SHP77 (cell line): Measurements from ENCODE around the gene RNF166.

Source experiments
- DNase-seq, 2 experiments: peaks; one replicate each; lab custom pipeline; 2025; lab: John Stamatoyannopoulos, UW

The RNF166 gene

GRCh38 chr16:88739139-88739976 is 33.1 kb upstream of the RNF166 start:
- no peak for DNase-seq

DNA sequence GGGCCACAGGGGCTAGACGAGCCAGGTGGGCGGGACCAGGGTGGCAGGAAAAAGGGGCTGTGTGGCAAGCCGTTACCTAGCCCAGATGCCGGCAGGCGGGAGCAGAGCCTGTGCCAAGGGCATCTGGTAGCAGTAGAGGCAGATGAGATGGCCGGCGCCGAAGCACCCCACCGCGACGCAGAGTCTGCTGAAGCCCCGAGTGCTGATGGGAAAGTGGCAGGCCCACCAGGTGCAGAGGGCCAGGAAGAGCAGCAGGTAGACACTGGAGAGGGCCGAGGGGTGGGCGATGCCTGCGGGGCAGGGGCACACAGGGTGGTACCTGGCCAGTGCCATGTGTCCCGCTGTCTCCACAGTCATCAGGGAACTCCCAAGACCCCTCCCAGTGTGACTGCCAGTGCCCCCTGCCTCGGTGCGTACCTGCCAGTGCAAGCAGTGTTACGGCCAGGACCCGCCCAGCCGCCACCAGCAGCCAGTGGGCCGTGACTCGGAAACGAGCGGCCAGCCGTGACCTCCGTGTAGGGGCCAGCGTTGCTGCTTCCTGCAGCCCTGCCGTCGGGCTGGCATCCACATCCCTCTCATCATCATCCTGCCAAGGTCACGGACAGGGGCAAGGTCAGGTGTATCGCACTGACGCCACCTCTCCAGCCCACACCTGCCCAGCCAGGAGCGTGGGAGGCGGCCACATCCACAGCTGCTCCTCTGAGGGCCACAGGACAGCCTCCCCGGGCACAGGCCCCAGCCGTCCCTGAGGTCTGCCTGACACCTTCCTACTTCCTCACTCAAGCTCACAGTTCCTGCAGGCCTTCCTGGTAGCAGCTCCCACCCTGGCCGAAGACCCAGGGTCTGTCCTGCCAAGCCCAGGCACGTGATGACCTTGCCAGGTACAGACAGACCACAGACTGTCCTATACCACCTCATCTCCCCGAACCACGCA is 32.2 kb upstream of the RNF166 start:
- DNase-seq: no peak

GRCh38 chr16:88737298-88738150 is 31.3 kb upstream of the RNF166 start:
- DNase-seq: peak; percentile 84 to 87

- DNase-seq: no peak
These were observed 30.3 kb upstream of the RNF166 start for GRCh38 chr16:88736496-88736895.

GRCh38 chr16:88736088-88736487 is 29.9 kb upstream of the RNF166 start:
- DNase-seq: no peak

- no peak for DNase-seq
These were observed 29.4 kb upstream of the RNF166 start for GRCh38 chr16:88735616-88736015.

GRCh38 chr16:88735121-88735520 is 28.9 kb upstream of the RNF166 start:
- no peak for DNase-seq

GRCh38 chr16:88734361-88734728 is 28.1 kb upstream of the RNF166 start:
- no peak for DNase-seq

DNA sequence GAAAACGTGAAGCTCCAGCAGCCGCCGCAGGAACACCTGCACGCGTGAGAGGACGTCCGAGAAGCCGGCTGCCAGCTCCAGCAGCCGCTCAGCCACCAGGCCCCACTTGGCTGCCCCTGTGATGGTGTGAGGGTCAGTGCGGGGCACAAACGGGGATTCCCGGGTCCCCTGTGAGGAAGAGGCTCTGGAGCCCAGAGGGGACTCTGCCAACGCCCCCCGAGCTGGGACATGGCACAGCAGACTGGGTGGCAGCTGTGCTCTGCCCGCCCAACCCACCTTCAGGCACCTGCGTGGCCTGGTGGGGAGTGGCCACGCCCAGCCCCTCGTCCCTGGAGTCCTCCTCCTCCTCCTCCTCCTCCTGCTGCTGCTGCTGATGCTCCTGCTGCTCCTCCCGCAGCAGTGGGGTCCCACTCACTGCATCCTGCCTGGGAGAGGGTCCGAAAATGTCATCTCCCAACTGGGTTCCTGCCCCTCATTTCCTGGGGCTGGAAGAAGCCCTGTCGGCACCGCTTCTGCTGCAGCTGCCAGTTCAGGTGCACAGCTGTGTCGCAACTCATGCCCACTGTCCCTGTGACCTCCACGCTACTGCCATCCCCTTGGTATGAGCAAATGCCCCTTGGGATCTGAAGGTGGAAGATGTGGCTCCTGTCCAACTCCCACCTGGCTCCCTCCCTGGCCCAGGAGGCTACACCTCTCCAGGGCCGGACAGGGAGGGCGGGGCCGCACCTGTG is 27.6 kb upstream of the RNF166 start:
- no peak for DNase-seq

GRCh38 chr16:88732961-88733294 is 26.7 kb upstream of the RNF166 start:
- DNase-seq: no peak

DNA sequence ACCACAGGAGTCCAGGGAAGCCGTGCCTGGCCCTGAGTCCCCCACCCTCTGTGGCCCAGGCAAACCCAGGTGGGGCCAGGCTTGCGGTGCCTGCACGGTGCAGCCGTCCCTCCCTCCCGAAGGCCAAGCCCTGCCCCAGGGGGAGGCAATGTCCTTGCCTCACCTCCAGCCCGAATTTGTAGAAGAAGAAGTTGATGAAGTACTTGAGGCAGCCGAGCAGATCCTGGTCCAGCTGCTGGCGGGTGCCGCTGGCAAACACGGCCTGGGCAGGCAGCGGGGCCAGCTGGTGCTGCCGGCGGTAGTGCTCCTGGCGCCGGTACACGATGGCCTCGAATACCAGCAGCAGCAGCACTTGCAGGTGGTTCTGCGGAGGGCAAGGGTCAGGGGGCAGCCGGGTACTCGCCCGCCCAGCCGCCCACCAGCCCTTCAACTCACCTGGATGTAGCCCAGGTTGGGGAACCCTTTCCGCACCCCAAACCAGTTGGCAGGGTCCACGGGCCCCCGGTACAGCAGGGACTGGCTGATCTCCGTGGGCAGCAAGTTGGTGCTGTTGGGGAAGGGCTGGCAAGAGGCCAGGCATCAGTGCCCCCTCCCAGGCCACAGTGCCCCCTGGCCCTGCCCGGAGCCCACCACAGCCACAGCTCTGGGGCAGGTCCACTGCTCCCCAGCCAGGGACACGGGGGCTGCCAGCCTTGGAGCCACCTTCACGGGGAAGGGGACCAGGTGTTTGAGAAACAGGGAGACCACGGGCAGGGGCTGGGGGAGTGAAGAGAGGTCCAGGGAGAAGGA is 26.2 kb upstream of the RNF166 start:
- DNase-seq: peak in 1 of 2 experiments; percentile 76

- DNase-seq: peak in 1 of 2 experiments; percentile 42
These were observed 25.5 kb upstream of the RNF166 start for GRCh38 chr16:88731699-88732098.

DNA sequence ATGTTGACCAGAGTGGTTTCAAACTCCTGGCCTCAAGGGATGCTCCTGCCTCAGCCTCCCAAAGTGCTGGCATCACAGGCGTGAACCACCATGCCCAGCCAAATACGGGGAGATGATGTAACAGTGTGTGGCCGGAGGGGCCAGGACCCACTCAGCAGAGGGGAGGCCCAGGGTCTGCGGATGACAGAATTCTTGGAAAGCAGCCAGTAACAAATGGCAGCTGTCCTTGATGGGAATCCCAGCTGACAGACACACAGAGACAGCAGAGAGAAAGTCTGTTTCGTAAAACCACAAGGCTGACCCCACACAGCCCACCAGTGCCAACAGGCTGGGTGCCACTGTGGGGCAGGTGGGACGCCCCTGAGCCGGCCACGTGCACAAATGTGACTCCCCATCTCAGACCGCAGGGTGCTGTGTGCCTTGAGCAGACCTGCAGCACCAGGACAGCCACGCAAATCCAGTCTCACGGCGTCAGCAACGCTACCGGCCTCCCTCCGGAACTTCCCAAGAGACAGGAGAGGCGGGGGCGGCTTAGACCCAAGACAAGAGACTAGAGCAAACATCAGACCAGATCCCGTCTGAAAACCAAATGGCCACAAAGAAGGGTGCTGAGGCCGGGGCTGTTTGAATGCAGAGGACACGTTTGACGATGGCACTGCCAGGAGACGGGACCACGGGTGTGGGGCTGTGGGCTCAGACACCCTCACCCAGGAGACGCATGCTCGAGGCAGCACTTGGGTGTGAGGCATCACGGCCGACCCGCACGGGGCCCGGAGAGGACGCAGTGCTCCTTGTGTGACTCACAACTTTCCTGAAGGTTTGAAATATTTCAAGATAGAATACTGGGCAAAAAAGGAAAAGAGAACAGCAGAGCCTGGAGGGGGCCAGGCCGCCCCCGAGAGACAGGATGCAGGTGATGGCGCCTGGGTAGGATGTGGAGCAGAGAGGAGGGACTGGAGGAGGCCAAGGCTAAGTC is 24.7 kb upstream of the RNF166 start:
- DNase-seq: peak; percentile 69 to 77

- peak; percentile 77 to 89 for DNase-seq
These were observed 21.7 kb upstream of the RNF166 start for GRCh38 chr16:88727871-88728270.

- peak in 1 of 2 experiments; percentile 40 for DNase-seq
These were observed 20.8 kb upstream of the RNF166 start for GRCh38 chr16:88726981-88727380.

GRCh38 chr16:88726408-88726749 is 20.2 kb upstream of the RNF166 start:
- no peak for DNase-seq

GRCh38 chr16:88725609-88726407 is 19.6 kb upstream of the RNF166 start:
- no peak for DNase-seq

- no peak for DNase-seq
These were observed 18.8 kb upstream of the RNF166 start for GRCh38 chr16:88724855-88725555.
